NCI-H748 (cell line): ENCODE results near the gene ZNF25.
A peak's percentile ranks its signal among the peaks of the same experiment; 100 is the strongest.
"Not testable (repeated sequence)": the region's sequence is repeated elsewhere in the genome, so short reads cannot be mapped to it uniquely, and the experiment has no call there.

Experiments used
- DNase-seq: peaks from one replicate; lab custom pipeline; 2025; ENCODE audit not compliant: unreplicated experiment; lab: John Stamatoyannopoulos, UW

ZNF25 gene

DNA sequence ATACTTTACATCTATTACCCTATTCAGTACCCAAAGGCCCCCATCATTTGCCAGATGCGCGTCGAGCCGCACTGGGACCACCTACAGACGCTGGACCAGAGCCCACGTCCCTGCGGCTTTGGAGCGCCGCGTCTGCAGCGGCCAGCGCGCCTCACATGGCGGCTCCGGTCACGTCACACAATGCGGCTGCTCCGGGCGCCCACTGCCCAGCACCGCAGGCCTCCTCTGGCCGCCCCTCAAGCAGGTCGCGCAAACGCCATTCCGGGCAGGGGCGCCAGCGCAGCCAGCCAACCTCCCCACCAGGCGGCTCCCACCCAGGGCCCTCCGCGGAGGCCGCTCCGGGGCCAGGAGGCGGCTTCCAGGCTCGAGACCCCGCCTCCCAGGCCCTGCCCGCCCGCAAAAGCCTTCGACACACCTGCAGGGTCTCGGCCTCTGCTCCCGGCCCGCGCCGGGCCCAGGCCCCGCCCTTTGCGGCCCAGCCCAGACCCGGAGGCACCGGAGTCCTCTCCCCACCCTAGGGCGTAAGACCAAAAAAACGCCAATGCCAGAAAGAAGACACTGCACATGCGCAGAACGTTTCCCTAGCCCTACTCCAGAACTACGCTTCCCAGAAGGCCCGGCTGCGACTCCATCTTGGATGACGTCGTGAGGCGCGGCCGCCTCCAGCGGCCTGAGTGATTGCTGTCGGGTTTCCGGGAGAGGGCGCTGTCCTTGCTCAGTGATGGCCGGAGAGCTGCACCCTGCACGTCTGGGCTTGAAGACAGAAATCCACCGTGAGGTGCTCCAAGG lies at the start of gene ZNF25:
Gene ZNF25, minus strand, starts transcription at position 557 of the 789 bp plus-strand sequence. CDS start 4,925 bp downstream, outside the sequence.
- peak; percentile 98 for DNase-seq

DNA sequence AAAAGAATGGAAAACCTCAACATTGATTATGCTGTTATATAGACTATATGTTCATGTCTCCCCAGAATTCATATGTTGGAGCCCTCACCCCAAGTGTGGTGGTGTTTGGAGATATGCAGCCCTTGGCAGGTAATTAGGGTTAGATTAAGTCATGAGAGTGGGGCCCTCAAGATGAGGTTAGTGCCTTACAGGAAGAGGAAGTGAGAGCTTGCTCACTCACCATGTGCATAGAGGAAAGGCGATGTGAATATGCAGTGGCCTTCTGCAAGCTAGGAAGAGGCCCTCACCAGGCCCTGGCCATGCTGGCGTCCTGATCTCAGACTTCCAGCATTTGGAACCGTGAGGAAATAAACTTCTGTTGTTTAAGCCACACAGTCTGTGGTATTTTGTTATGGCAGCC lies 48.8 kb upstream of the ZNF25 start:
- DNase-seq = no peak

DNA sequence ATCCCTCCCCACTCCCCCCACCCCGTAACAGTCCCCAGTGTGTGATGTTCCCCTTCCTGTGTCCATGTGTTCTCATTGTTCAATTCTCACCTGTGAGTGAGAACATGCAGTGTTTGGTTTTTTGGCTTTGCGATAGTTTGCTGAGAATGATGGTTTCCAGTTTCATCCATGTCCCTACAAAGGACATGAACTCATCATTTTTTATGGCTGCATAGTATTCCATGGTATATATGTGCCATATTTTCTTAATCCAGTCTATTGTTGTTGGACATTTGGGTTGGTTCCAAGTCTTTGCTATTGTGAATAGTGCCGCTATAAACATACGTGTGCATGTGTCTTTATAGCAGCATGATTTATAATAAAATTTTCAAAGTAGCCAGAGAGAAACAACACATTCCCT lies 42.7 kb upstream of the ZNF25 start:
- not testable (repeated sequence) for DNase-seq

DNA sequence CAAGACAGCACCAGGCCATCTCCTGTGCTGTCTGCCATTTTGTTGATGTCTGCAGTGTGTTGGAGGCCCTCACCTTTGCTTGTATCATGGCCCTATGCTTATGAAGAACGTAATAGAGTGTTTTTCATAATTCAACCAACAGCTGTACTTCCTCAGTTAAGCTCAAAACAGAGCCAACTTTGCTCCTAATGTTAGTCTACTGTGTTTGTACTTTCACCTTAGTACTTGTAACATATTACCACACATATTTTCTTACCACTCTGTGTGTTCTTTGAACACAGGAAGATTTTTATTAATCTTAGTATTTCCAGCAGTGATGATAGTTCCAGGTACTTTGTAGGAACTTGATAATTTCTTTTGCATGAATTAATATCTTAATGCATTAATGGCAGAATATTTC lies 39.9 kb upstream of the ZNF25 start:
- no peak for DNase-seq

DNA sequence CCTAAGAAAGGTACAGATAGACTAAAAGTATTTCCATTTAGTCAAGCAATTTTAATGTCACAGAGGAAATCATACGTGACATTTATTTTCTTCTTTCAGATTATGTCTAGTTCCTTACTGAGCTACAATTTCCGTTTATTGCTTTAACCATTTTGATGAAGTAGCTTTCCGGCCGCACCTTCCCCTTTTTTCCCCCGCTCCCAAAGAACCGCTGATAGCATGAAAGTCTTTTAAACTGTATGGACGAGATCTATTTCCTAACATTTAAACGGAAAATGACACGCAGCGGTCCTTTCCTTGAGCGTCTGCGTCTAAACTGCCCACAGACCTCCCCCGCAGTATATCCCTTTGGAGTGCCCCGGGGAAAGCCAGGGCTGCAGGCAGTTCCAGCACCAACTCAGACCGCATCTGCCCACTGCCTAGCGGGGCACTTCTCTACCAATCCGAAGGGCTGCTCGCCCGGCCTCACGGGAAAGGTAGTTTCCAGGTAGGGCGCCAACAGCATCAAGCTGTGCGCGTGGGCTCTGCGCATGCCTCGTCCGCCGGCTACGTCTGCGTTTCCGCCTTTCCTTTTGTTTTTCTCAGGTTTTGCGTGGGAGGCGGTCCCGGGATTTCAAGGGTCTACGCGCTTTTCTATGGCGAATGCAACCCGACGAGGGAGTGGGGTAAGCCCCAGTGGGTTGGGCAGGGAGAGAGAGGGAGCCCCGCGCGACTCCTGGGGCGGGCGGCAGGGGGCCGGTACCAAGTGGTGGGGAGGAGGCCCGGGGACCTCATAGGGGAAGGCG lies 33.9 kb upstream of the ZNF25 start, which contains the start of gene ZNF33A:
Gene ZNF33A, plus strand, starts transcription at position 557 of the 785 bp plus-strand sequence. CDS start 1,667 bp downstream, outside the sequence.
- DNase-seq = peak; percentile 95

DNA sequence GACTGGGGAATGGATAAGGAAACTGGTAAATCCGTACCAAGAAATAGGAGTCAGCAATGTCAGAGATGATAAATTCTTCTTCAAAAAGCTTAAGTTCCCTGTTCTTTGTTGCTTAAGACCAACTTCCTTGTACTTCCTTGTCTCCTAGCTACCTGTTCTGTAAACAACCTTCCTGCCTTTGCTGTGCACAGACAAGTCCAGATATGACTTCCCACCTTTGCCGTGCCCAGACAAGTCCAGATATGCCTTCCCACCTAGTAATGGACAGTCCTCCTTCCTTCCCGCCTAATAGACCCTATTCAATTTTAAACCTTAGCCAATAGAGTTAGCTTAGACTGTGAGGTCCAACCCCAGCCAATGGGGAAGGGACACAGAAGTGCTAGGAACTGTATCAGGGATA lies 31.5 kb upstream of the ZNF25 start:
- DNase-seq = no peak

DNA sequence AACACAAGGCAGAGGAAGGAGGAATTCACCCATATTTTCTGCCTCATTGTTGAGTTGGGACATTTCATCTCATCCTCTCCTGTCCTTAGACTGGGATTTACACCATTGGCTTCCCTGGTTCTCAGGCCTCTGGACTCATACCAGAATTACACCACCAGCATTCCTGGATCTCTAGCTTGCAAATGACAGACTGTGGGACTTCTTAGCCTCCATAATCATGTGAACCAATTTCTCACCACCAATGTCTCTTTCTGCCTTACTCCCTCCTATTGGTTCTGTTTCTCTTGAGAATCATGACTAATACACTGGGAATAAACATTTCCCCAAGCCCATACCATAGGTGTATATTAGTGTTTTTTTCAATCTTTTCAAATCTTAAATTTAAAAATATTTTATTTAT lies 31.1 kb upstream of the ZNF25 start:
- no peak for DNase-seq

DNA sequence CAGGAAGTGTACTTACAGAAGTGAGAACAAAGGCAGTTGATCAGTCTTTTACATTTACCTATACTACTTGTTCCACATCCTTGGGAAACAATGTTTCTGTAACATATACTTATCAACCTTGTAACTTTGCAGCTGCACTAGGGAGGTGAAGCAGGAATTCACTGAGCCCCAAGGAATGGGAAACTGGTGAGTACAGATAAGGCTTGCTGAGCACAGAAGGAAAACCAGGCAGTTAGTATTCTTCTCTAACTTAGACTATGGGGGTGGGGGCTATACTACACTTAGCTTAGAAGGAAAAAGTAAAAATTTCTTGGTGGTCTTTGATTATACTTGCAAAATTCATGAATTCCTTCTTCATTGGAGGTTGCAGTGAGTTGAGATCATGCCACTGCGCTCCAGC lies 27.1 kb upstream of the ZNF25 start:
- DNase-seq = no peak

DNA sequence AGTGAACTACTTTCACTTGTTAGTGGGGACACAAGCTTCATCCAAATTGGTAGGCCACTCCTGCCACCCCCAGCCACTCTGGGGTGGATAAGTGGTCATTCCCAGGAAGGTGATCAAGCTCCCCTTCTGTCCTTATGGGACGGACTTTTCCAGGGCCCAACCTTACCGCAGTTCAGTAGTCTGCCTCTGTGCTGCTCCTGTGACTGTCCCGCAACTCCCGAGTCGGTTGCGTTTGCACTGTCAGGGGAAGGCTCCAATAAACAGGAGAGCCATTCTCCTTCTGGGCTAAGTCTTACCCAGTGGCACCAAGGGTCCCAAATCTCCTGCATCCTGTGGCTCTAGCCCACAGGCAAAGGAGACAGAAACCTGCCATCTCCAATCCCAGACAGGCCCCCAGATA lies 26.6 kb upstream of the ZNF25 start:
- no peak for DNase-seq

DNA sequence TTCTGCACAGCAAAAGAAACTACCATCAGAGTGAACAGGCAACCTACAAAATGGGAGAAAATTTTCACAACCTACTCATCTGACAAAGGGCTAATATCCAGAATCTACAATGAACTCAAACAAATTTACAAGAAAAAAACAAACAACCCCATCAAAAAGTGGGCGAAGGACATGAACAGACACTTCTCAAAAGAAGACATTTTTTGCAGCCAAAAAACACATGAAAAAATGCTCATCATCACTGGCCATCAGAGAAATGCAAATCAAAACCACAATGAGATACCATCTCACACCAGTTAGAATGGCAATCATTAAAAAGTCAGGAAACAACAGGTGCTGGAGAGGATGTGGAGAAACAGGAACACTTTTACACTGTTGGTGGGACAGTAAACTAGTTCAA lies 24.0 kb upstream of the ZNF25 start:
- DNase-seq = not testable (repeated sequence)

DNA sequence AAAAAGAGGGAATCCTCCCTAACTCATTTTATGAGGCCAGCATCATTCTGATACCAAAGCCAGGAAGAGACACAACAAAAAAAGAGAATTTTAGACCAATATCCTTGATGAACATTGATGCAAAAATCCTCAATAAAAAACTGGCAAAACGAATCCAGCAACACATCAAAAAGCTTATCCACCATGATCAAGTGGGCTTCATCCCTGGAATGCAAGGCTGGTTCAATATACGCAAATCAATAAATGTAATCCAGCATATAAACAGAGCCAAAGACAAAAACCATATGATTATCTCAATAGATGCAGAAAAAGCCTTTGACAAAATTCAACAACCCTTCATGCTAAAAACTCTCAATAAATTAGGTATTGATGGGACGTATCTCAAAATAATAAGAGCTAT lies 22.5 kb upstream of the ZNF25 start:
- DNase-seq = not testable (repeated sequence)

DNA sequence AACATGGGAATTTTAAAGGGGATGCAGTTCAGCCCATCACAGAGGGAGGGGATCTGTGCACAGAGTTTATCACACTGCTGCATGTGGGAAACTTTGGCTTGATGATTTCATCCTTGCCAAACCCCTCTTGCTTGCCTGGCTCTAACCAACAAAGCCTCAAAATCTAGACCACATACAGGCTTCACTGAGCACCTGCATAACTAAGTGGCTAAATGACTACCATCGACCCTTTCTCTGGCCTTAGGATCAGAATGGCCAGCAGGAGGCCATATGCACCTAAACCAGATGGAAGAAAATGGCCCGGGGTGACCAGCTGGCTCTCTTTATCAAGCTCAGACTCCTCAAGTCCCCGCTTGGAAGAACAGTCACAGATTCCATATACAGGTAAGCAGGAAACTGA lies 15.6 kb upstream of the ZNF25 start:
- no peak for DNase-seq

DNA sequence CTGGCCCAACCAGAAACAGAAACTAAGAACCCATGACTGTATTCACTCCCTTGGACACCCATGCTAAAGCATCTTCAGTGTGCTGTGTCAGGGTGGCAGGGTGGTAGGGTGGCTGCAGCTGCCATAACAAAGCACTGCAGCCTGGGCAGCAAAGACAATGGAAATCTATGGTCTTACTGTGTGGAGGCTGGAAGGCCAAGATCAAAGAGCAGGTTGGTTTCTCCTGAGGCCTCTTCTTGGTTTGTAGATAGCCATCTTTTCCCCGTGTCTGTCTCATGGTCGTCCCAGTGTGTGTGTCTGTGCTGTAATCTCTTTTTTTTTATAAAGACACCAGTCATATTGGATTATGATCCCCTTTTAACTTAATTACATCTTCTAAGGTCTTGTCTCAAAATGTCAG lies 15.2 kb upstream of the ZNF25 start:
- no peak for DNase-seq

DNA sequence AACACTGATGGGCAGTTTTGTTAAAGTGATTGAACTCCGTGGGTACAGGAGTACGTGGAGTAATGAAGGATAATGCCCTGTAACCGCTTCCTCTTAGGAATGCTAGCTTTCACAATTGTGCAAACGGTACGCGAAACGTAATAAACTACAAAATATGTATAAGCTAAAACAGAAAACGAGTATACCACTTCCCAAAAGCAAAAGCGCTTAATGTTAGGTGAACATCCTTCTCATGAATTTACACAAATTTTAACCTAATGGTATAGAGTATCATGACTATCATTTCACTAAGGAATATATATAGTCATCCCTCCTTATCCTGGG lies 395 bp upstream of the ZNF25 start:
- DNase-seq = no peak

DNA sequence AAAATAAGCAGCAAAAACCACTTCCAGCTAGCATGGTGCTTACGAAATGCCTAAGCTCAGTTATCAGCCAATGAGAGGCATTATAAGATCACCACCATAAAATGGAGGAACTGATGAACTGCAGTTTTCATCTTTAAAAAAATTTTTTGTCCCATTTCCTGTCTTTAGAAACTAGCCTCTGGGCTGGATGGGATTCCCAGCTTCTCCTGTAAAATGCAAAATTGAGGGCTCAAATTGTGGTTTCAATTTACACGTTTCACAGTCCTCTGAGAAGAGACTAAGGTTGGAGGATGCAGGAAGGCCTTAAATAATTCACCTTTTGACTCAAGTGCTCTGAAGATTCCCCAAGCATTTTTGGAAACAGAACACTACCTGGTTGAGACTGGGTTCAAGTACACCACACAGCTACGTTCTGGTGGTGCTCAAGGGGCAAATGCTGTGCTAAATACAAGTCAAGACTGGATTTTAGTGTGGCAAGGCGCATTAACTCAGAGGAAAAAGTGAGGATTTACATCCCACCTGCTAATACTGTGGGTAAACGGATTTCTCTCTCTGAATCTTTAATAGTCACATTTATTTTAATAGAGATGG lies 951 bp downstream of the ZNF25 start:
- DNase-seq = peak; percentile 26

DNA sequence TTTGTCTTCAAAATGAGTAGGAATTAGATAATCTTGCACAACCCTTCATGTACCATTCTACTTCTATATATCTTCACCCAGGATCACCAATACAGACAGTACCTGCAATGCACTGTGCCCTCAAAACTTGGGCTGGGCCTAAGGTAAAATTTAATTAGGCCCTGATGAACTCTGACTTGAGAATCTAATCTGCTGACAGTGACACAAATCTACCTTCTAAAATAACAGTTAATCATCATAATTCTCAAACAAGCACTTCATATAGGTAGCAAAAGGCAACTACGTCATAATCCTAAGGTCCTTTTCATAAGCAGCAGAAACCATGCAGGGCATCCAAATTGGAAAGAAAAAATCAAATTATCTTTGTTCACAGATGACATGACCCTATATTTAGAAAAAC lies 4.1 kb downstream of the ZNF25 start:
- no peak for DNase-seq

DNA sequence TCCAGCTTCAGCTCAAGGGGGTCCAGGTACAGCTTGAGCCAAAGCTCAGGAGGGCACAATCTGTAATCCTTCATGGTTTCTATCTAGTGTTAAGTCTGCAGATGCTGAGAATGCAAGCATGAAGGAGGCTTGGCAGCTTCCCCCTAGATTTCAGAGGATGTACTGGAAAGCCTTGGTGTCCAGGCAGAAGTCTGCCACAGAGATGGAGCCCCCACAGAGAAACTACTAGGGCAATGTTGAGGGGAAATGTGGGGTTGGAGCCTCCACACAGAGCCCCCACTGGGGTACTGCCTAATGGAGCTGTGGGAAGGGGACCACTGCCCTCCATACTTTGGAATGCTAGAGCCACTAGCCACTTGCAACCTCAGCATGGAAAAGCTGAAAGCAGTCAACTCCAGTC lies 11.4 kb downstream of the ZNF25 start:
- no peak for DNase-seq

DNA sequence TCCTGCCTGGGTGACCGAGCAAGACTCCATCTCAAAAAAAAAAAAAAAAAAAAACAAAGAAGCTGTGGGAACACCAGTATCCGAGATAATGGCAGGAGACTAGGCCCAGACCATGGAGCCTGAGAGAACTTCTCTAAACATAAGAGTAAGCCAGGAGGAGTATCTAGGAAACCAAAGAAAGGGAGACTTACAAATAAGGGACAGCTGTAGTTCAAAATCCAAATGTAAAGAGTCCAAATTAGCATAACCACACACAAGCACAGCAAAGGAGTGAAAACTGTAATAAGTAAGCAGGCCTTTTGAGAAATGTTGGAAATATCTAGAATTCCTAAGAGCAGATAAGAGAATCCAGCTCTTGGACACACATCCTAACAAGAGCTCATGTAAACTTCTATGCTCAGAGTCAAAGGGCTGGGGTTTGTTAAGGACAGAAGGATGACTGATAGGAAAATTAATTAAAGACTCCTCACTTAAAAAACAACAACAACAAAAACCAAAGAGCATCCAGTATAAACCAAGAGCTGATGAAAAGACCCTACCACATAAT lies 15.8 kb downstream of the ZNF25 start:
- DNase-seq = no peak

DNA sequence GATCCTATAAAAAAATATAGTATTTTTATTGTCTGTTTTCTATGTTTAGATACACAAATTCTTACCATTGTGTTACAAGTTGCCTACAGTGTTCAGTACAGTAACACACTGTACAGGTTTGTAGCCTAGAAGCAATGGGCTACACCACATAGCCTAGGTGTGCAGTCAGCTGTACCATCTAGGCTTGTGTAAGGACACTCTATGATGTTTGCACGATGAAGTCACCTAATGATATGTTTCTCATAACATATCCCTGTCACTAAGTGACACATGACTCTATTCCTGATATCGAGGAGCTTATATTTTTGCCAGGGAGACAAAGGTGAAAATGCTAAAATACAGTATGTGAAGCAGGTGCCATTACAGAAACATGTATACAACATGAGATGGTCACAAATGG lies 18.6 kb downstream of the ZNF25 start:
- DNase-seq = no peak

DNA sequence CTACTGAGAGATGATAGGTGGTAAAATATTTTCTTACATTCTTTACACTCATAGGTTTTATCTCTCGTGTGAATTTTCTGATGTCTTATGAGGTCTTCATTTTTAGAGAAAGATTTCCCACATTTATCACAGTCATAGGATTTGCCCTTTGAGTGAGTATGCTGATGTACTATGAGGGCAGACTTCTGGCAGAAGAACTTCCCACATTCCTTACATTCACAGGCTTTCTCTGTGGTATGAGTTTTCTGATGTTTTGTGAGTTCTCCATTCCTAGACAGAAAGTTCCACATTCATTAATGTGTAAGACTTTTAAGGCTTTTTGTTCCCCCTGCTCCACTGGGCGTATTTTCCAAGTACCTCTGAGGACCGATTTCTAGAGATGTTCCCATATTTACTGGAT lies 23.5 kb downstream of the ZNF25 start:
- DNase-seq = no peak

DNA sequence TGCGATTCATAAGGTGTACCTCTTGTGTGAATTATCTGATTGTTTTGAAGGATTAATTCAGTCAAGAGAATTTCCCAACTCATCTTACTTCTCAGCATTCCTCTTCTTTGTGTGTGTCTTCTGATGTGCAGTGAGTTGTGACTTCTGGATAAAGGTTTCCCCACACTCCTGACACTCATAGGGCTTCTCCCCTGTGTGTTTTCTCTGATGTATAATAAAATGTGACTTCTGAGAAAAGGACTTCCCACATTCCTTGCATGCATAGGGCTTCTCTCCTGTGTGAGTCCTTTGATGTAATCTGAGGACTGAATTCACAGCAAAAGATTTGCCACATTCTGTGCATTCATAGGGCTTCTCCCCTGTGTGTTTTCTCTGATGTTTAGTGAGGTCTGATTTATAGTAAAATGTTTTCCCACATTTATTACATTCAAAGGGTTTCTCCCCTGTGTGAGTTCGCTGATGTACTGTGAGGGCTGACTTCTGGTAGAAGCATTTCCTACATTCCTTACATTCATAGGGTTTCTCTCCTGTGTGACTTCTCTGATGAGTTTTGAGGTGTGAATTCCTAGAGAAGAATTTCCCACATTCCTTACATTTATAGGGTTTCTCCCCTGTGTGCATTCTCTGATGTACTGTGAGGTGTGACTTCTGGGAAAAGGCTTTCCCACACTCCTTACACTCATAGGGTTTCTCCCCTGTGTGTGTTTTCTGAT lies 24.2 kb downstream of the ZNF25 start:
- DNase-seq = no peak
